MM.1S (cell line): ENCODE data around the gene GYPC.

Experiments used
- CTCF ChIP-seq: fragments of 300-600 bp; sonication (generic); IDR thresholded peaks from 2 replicates; pipeline ENCODE4 v1.5.1; 2016; ENCODE audit warnings: antibody characterized with exemption, low read length, mixed read lengths
- EZH2 ChIP-seq: fragments of 300-600 bp; sonication (generic); optimal IDR thresholded peaks from 2 replicates; pipeline ENCODE3; 2017; ENCODE audit warnings: low read depth, mild to moderate bottlenecking, antibody characterized with exemption, low read length, mixed read lengths

- TF ChIP-seq CTCF (no peak), EZH2 (no peak)
Observed at GRCh38 chr2:126638746-126639145, 17.2 kb upstream of the GYPC start.
